PC-9 (cell line): ENCODE measurements around the gene PHACTR4. TPM values are rescaled to one million over a fixed set of nuclear protein-coding genes. Genes with fewer than 3 reads are reported as not detected.
"Not testable (repeated sequence)": the region's sequence is repeated elsewhere in the genome, so short reads cannot be mapped to it uniquely, and the experiment has no call there.

ENCODE experiments used
- BruUV-seq: library from RNA; stranded (reverse); fragments of 400-500 nt; replicated peaks from 2 replicates; lab custom pipeline; 2021; lab: Mats Ljungman, UMichigan
- CTCF ChIA-PET: fragments of 300-600 bp; sonication (Branson Sonifier 250); formaldehyde crosslinking; loops from one replicate; lab custom pipeline; 2022; ENCODE audit warnings: antibody characterized with exemption; lab: Charles Lee
- POLR2A ChIA-PET: fragments of 300-600 bp; sonication (Branson Sonifier 250); formaldehyde crosslinking; loops from one replicate; lab custom pipeline; 2022; ENCODE audit warnings: antibody characterized with exemption; ENCODE audit not compliant: unreplicated experiment; lab: Charles Lee
- DNase-seq, 2 experiments: peaks; one replicate each; pipeline versions ENCODE4 v3.0.0 to v3.0.0-alpha.2; 2015 to 2022; ENCODE audit warnings: mixed read lengths in 1 of 2
- H2AFZ ChIP-seq: fragments of 200-600 bp; sonication (generic); 2 replicates; pipeline ENCODE4 v1.8.1; 2017; ENCODE audit warnings: antibody characterized with exemption
- H3F3A ChIP-seq: fragments of 200-600 bp; sonication (generic); 2 replicates; pipeline ENCODE4 v1.8.1; 2017; ENCODE audit warnings: antibody characterized with exemption, mild to moderate bottlenecking, low read depth; ENCODE audit not compliant: insufficient read depth
- H3K27ac ChIP-seq: fragments of 200-600 bp; sonication (generic); 2 replicates; pipeline ENCODE4 v1.6.1; 2016; ENCODE audit warnings: mixed run types
- H3K27me3 ChIP-seq: fragments of 200-600 bp; sonication (generic); 2 replicates; pipeline ENCODE4 v1.6.1; 2016; ENCODE audit warnings: low read depth, mixed run types; ENCODE audit not compliant: insufficient read depth
- H3K36me3 ChIP-seq: fragments of 200-600 bp; sonication (generic); 2 replicates; pipeline ENCODE4 v1.6.1; 2016; ENCODE audit warnings: low read depth, mixed run types
- H3K4me1 ChIP-seq: fragments of 200-600 bp; sonication (generic); replicated peaks from 2 replicates; pipeline ENCODE4 v1.6.1; 2016; ENCODE audit warnings: mixed run types; ENCODE audit not compliant: insufficient read depth
- H3K4me2 ChIP-seq: fragments of 200-600 bp; sonication (generic); 2 replicates; pipeline ENCODE4 v1.6.1; 2017; ENCODE audit warnings: mixed run types
- H3K4me3 ChIP-seq: fragments of 200-600 bp; sonication (generic); 2 replicates; pipeline ENCODE4 v1.6.1; 2016; ENCODE audit warnings: mixed run types
- H3K79me2 ChIP-seq: fragments of 200-600 bp; sonication (generic); 2 replicates; pipeline ENCODE4 v1.6.1; 2017; ENCODE audit warnings: low read depth, mixed run types
- H3K9me2 ChIP-seq: fragments of 200-600 bp; sonication (generic); 2 replicates; pipeline ENCODE4 v1.8.1; 2017; ENCODE audit warnings: mild to moderate bottlenecking; ENCODE audit not compliant: insufficient read depth
- H3K9me3 ChIP-seq: fragments of 200-600 bp; sonication (generic); 2 replicates; pipeline ENCODE4 v1.8.1; 2016; ENCODE audit warnings: low read depth; ENCODE audit not compliant: insufficient read depth
- H4K20me1 ChIP-seq: fragments of 200-600 bp; sonication (generic); 2 replicates; pipeline ENCODE4 v1.8.1; 2017; ENCODE audit not compliant: insufficient read depth
- EZH2 ChIP-seq: fragments of 200-600 bp; sonication (generic); IDR thresholded peaks from 2 replicates; pipeline ENCODE4 v1.8.0; 2017; ENCODE audit warnings: antibody characterized with exemption, low read depth
- intact Hi-C: fragments of 100-400 bp; cut with micrococcal nuclease; formaldehyde crosslinking; loops from one replicate; pipeline ENCODE4 v1.10.0; 2022; ENCODE audit not compliant: unreplicated experiment
- total RNA-seq: library from RNA; stranded (reverse); gene quantifications from 2 replicates; pipeline ENCODE4 v1.2.3, GENCODE V29; 2021
- TF ChIP-seq, protein P1 (sequence below): fragments of 200-600 bp; sonication (generic); conservative IDR thresholded peaks from 2 replicates; pipeline ENCODE4 v1.6.1; 2017; ENCODE audit warnings: mixed run types, antibody characterized with exemption, mild to moderate bottlenecking, moderate library complexity

Gene PHACTR4
- total RNA-seq, 1 experiment from 2014 or later: 45.1 TPM

DNA sequence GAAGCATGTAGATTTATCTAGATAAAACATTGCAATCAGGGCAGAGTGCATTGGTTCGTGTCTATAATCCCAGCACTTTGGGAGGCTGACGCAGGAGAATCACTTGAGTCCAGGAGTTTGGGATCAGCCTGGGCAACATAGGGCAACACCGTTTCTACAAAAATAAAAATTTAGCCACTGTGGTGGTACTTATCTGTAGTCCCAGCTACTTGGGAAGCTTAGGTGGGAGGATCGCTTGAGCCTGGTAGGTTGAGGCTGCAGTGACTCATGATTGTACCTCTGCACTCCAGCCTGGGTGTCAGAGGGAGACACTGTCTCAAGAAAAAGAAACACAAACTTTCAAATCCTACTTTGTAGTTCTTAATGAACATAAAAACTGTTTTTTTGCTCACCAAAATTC lies 72.1 kb downstream of the PHACTR4 start:
- H3K4me2 ChIP-seq: no peak overlapping the region
- ChIA-PET POLR2A (no interaction called here), CTCF (no interaction called here)
- H3K27ac ChIP-seq: no peak overlapping the region
- no peak overlapping the region for H2AFZ ChIP-seq
- peaks cover 28% of the 10 kb centered on the region for H3F3A ChIP-seq
- no peaks in the 10 kb centered on the region for H3K27me3 ChIP-seq
- intact Hi-C loops: no loop called here
- TF ChIP-seq, protein P1, sequence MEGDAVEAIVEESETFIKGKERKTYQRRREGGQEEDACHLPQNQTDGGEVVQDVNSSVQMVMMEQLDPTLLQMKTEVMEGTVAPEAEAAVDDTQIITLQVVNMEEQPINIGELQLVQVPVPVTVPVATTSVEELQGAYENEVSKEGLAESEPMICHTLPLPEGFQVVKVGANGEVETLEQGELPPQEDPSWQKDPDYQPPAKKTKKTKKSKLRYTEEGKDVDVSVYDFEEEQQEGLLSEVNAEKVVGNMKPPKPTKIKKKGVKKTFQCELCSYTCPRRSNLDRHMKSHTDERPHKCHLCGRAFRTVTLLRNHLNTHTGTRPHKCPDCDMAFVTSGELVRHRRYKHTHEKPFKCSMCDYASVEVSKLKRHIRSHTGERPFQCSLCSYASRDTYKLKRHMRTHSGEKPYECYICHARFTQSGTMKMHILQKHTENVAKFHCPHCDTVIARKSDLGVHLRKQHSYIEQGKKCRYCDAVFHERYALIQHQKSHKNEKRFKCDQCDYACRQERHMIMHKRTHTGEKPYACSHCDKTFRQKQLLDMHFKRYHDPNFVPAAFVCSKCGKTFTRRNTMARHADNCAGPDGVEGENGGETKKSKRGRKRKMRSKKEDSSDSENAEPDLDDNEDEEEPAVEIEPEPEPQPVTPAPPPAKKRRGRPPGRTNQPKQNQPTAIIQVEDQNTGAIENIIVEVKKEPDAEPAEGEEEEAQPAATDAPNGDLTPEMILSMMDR: no peak
- TF ChIP-seq EZH2: no peak
- H4K20me1 ChIP-seq: no peaks in the 10 kb centered on the region
- H3K4me3 ChIP-seq: no peak overlapping the region
- no TSS peak for BruUV-seq
- H3K9me2 ChIP-seq: no peaks in the 10 kb centered on the region
- no peak for DNase-seq
- H3K79me2 ChIP-seq: peaks cover 24% of the 10 kb centered on the region
- no peaks in the 10 kb centered on the region for H3K36me3 ChIP-seq
- H3K4me1 ChIP-seq: peaks cover 26% of the 10 kb centered on the region
- H3K9me3 ChIP-seq: no peaks in the 10 kb centered on the region

- ChIA-PET CTCF (no interaction called here), POLR2A (no interaction called here)
- H3K27ac ChIP-seq: no peak overlapping the region
- no peaks in the 10 kb centered on the region for H3K9me2 ChIP-seq
- H3F3A ChIP-seq: peaks cover 10% of the 10 kb centered on the region
- no peak overlapping the region for H2AFZ ChIP-seq
- H3K27me3 ChIP-seq: no peaks in the 10 kb centered on the region
- no peaks in the 10 kb centered on the region for H3K9me3 ChIP-seq
- H3K79me2 ChIP-seq: peaks cover 24% of the 10 kb centered on the region
- no peak overlapping the region for H3K4me3 ChIP-seq
- no TSS peak for BruUV-seq
- H4K20me1 ChIP-seq: no peaks in the 10 kb centered on the region
- no peaks in the 10 kb centered on the region for H3K36me3 ChIP-seq
- H3K4me2 ChIP-seq: no peak overlapping the region
- no peak for TF ChIP-seq EZH2
- TF ChIP-seq, protein P1: no peak
- no peak for DNase-seq
- intact Hi-C loops: no loop called here
- peaks cover 13% of the 10 kb centered on the region for H3K4me1 ChIP-seq
Observed at GRCh38 chr1:28443550-28443949, 74.0 kb downstream of the PHACTR4 start.

- Histone ChIP-seq H3F3A (peaks cover 13% of the 10 kb centered on the region; the same call in 1 of the 2 replicates), H3K9me3 (no peaks in the 10 kb centered on the region), H3K79me2 (0 out of 2 replicates have a peak, but pooled peaks cover 3% of the 10 kb centered on the region), H3K27ac (no peak overlapping the region; the same call in 1 of the 2 replicates), H3K36me3 (no peaks in the 10 kb centered on the region), H2AFZ (no peak overlapping the region), H3K4me3 (no peak overlapping the region), H4K20me1 (no peaks in the 10 kb centered on the region), H3K4me1 (peaks cover 22% of the 10 kb centered on the region), H3K4me2 (no peak overlapping the region), H3K27me3 (no peaks in the 10 kb centered on the region), H3K9me2 (no peaks in the 10 kb centered on the region)
- intact Hi-C loops: no loop called here
- CTCF ChIA-PET: no interaction called here
- DNase-seq: no peak
- POLR2A ChIA-PET: no interaction called here
- TF ChIP-seq, protein P1: no peak
- no peak for TF ChIP-seq EZH2
- no TSS peak for BruUV-seq
Observed at GRCh38 chr1:28447679-28448078, 78.1 kb downstream of the PHACTR4 start.

DNA sequence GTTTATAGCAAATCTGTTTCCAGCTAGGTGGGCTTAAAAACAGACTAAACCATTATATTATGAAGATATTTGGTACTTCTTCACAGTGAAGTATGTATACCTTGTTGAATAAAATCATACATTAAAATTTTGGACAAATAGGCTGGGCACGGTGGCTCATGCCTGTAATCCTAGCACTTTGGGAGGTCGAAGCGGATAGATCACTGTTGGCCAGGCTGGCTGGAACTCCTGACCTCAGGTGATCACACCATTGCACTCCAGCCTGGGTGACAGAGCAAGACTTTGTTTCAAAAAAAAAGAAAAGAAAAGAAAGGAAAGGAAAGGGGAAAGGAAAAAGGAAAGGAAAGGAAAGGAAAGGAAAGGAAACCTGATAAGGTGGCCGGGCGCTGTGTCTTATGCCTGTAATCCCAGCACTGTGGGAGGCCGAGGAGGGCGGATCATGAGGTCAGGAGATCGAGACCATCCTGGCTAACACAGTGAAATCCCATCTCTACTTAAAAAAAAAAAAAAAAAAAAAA lies 78.6 kb downstream of the PHACTR4 start:
- peaks cover 13% of the 10 kb centered on the region; the same call in 1 of the 2 replicates for H3F3A ChIP-seq
- H4K20me1 ChIP-seq, H3K36me3 ChIP-seq, H3K27me3 ChIP-seq, H3K27ac ChIP-seq, H3K9me3 ChIP-seq, H3K4me2 ChIP-seq, BruUV-seq, H3K4me3 ChIP-seq, intact Hi-C loops, DNase-seq, H3K79me2 ChIP-seq, POLR2A ChIA-PET, H2AFZ ChIP-seq, H3K9me2 ChIP-seq, CTCF ChIA-PET: not testable (repeated sequence)
- peaks cover 22% of the 10 kb centered on the region for H3K4me1 ChIP-seq
